Ovary (tissue), 9 donors: ENCODE results near the gene ZMYND19. TPM values are rescaled to one million over a fixed set of nuclear protein-coding genes. Genes with fewer than 3 reads are reported as not detected.
"Not testable (repeated sequence)": the region's sequence is repeated elsewhere in the genome, so short reads cannot be mapped to it uniquely, and the experiment has no call there.

ENCODE experiments used
- DNase-seq, 5 donors: peaks; one replicate each; pipeline ENCODE4 v3.0.0-alpha.2; 2019 to 2020
- H3K27ac ChIP-seq, 2 donors: fragments of 200-600 bp; one replicate each; pipeline versions ENCODE4 v1.5.1 to v1.8.0; 2019 to 2022
- H3K27me3 ChIP-seq: fragments of 200-600 bp; one replicate; pipeline ENCODE4 v1.8.0; 2022
- H3K36me3 ChIP-seq: fragments of 200-600 bp; sonication (generic); one replicate; pipeline ENCODE4 v1.5.1; 2019
- H3K4me1 ChIP-seq: one replicate; pipeline ENCODE4 v1.8.1; 2013; ENCODE audit warnings: mild to moderate bottlenecking, moderate library complexity; ENCODE audit not compliant: insufficient read depth
- H3K4me3 ChIP-seq: fragments of 200-600 bp; sonication (generic); one replicate; pipeline ENCODE4 v1.5.1; 2017
- H3K9me3 ChIP-seq, 2 donors: fragments of 200-600 bp in 1 of 2; sonication (generic) in 1 of 2; one replicate each; pipeline versions ENCODE4 v1.5.1 to v1.8.1; 2013 to 2019; ENCODE audit warnings: mild to moderate bottlenecking in 1 of 2, moderate library complexity in 1 of 2
- CTCF ChIP-seq, 3 donors: fragments of 450-650 bp in 2 of 3; fragments of 200-600 bp in 1 of 3; IDR thresholded peaks; one replicate each; pipeline versions ENCODE4 v1.5.1 to v1.8.0; 2016 to 2022; ENCODE audit warnings: antibody characterized with exemption in 3 of 3, mild to moderate bottlenecking in 1 of 3
- EP300 ChIP-seq: sonication (generic); formaldehyde crosslinking; IDR thresholded peaks from one replicate; pipeline ENCODE4 v1.6.1; 2017; ENCODE audit warnings: antibody characterized with exemption
- POLR2A ChIP-seq: fragments of 450-650 bp; IDR thresholded peaks from one replicate; pipeline ENCODE4 v1.6.1; 2017; ENCODE audit warnings: antibody characterized with exemption, mild to moderate bottlenecking, moderate library complexity
- WGBS, 3 donors: extraction: QIAGEN DNeasy Blood & Tissue Kit in 1 of 3; methylation state at CpG; one replicate each; pipeline versions ENCODE4 v1.1.5 to v1.1.7; 2013 to 2017; 5-methylcytosine and 5-hydroxymethylcytosine counted together
- intact Hi-C, 4 donors: fragments of 100-400 bp; cut with DNase I; formaldehyde crosslinking; loops; one replicate each; pipeline versions ENCODE4 v1.11.0 to v1.15.1; 2022 to 2023
- polyA plus RNA-seq, 2 donors: library from polyadenylated mRNA; stranded (reverse); fragments of 200-250 nt in 1 of 2; fragments of 350-450 nt in 1 of 2; fragmentation: Illumina TruSeq in 1 of 2; extraction: RNeasy Lipid Tissue Mini Kit (QIAGEN cat#74804) in 1 of 2; gene quantifications; one replicate each; pipeline ENCODE4 v1.2.3, GENCODE V29; 2013 to 2014
- total RNA-seq, 7 donors: library from RNA; depleted of rRNA in 2 of 7; stranded (reverse); fragments of >200 nt in 2 of 7; fragmentation: NEBNext Ultra II Directional in 3 of 7; extraction: Animal tissue kit (Norgen Biotek cat#: 25700) in 3 of 7; gene quantifications; one replicate each; pipeline versions ENCODE4 v1.1.0 to v1.2.4, GENCODE V29; 2016 to 2023
- donor health status: DM: no; HTN: no; CAD: no; lungs with moderate emphysema.
- donor health status: DM: no; HTN: no; CAD: no.
- donor health status: Bipolar disorder and iron deficiency.
- donor health status: DM: yes; HTN: yes; CAD: no.
- donor health status: DM: no; HTN: no; CAD: no.
- donor health status: DM: yes; HTN: yes; CAD: no.

ZMYND19 gene
- total and polyA plus RNA-seq, 9 donors, result 5.1 to 22.9 (median 14.7) TPM

GRCh38 chr9:137602661-137603060 lies 12.3 kb upstream of the ZMYND19 start:
- intact Hi-C loops, result no loop called here
- peaks cover 6% of the 10 kb centered on the region for H3K4me1 ChIP-seq
- no peak for DNase-seq
- no peak overlapping the region for H3K27ac ChIP-seq
- no peak for TF ChIP-seq POLR2A
- TF ChIP-seq EP300, result no peak
- no peak for TF ChIP-seq CTCF (IDR thresholded peaks at IDR 0.05)
- H3K27me3 ChIP-seq, result no peaks in the 10 kb centered on the region
- H3K36me3 ChIP-seq, result no peaks in the 10 kb centered on the region
- 6 to 15% (median 14%) methylated on average over 3 of the region's 3 CpGs for WGBS, 3 donors
- no peak overlapping the region for H3K4me3 ChIP-seq
- H3K9me3 ChIP-seq, result no peaks in the 10 kb centered on the region

- TF ChIP-seq EP300 (no peak), POLR2A (no peak), CTCF (IDR thresholded peaks at IDR 0.05) (no peak)
- WGBS, 3 donors, result 66 to 80% (median 70%) methylated on average over 8 of the region's 8 CpGs
- H3K4me3 ChIP-seq, result no peak overlapping the region
- H3K36me3 ChIP-seq, result no peaks in the 10 kb centered on the region
- no peak overlapping the region for H3K27ac ChIP-seq
- intact Hi-C loops, result no loop called here
- DNase-seq, result no peak
- H3K4me1 ChIP-seq, result no peaks in the 10 kb centered on the region
- no peaks in the 10 kb centered on the region for H3K27me3 ChIP-seq
- no peaks in the 10 kb centered on the region for H3K9me3 ChIP-seq
Observed at GRCh38 chr9:137598943-137599342, 8.6 kb upstream of the ZMYND19 start.

- H3K27me3 ChIP-seq, H3K4me3 ChIP-seq, H3K4me1 ChIP-seq, H3K9me3 ChIP-seq, H3K36me3 ChIP-seq, H3K27ac ChIP-seq, DNase-seq, intact Hi-C loops: not testable (repeated sequence)
- WGBS, 3 donors, result 90 to 95% (median 93%) methylated on average over 7 of the region's 7 CpGs
Observed at GRCh38 chr9:137596577-137596976, 6.3 kb upstream of the ZMYND19 start.

- H3K4me3 ChIP-seq, result no peak overlapping the region
- WGBS, 3 donors, result 66 to 83% (median 70%) methylated on average over 12 of the region's 12 CpGs
- no peaks in the 10 kb centered on the region for H3K9me3 ChIP-seq
- TF ChIP-seq CTCF (IDR thresholded peaks at IDR 0.05) (no peak), EP300 (no peak), POLR2A (no peak)
- DNase-seq, result no peak
- intact Hi-C loops, result no loop called here
- H3K27ac ChIP-seq, result no peak overlapping the region
- no peaks in the 10 kb centered on the region for H3K36me3 ChIP-seq
- peaks cover 9% of the 10 kb centered on the region for H3K4me1 ChIP-seq
- no peaks in the 10 kb centered on the region for H3K27me3 ChIP-seq
Observed at GRCh38 chr9:137593176-137593575, 2.9 kb upstream of the ZMYND19 start.

- H3K27ac ChIP-seq, result no peak overlapping the region
- no peak for TF ChIP-seq CTCF (IDR thresholded peaks at IDR 0.05)
- TF ChIP-seq POLR2A, result no peak
- TF ChIP-seq EP300, result no peak
- no peak overlapping the region for H3K4me3 ChIP-seq
- 84 to 87% (median 85%) methylated on average over 7 of the region's 7 CpGs for WGBS, 3 donors
- H3K36me3 ChIP-seq, result no peaks in the 10 kb centered on the region
- intact Hi-C loops, result no loop called here
- no peak for DNase-seq
- H3K27me3 ChIP-seq, result no peaks in the 10 kb centered on the region
- no peaks in the 10 kb centered on the region for H3K9me3 ChIP-seq
- H3K4me1 ChIP-seq, result peaks cover 9% of the 10 kb centered on the region
Observed at GRCh38 chr9:137592767-137593166, 2.5 kb upstream of the ZMYND19 start.
